SU-DHL-6 (cell line): ENCODE measurements around the gene DYNC2H1.
"Not testable (repeated sequence)": the region's sequence is repeated elsewhere in the genome, so short reads cannot be mapped to it uniquely, and the experiment has no call there.

Source experiments
- H2AFZ ChIP-seq: fragments of 200-600 bp; sonication (generic); 2 replicates; pipeline ENCODE4 v1.6.1; 2014; ENCODE audit warnings: low read depth, mild to moderate bottlenecking, moderate library complexity, mixed read lengths, antibody characterized with exemption, low read length; ENCODE audit not compliant: severe bottlenecking
- H3F3A ChIP-seq: fragments of 200-600 bp; shearing (Covaris generic); 2 replicates; pipeline ENCODE4 v1.6.0; 2016; ENCODE audit warnings: antibody characterized with exemption, mild to moderate bottlenecking; ENCODE audit not compliant: insufficient read depth
- H3K27ac ChIP-seq: fragments of 200-600 bp; sonication (generic); 2 replicates; pipeline ENCODE4 v1.5.1; 2016; ENCODE audit warnings: low read depth, mild to moderate bottlenecking, low read length, moderate library complexity, mixed read lengths
- H3K27me3 ChIP-seq: fragments of 200-600 bp; sonication (generic), shearing (Covaris generic); 2 replicates; pipeline ENCODE4 v1.6.0; 2014; ENCODE audit warnings: mild to moderate bottlenecking, low read length
- H3K36me3 ChIP-seq: fragments of 200-600 bp; sonication (generic); 2 replicates; pipeline ENCODE4 v1.6.1; 2014; ENCODE audit warnings: mild to moderate bottlenecking, low read length, mixed read lengths
- H3K4me2 ChIP-seq: fragments of 300-600, 200-600 bp; shearing (Covaris generic), sonication (generic); 2 replicates; pipeline ENCODE4 v1.6.0; 2014; ENCODE audit warnings: low read length, low read depth, mild to moderate bottlenecking; ENCODE audit not compliant: poor library complexity, severe bottlenecking
- H3K4me3 ChIP-seq: fragments of 200-600 bp; sonication (generic); 2 replicates; pipeline ENCODE4 v1.5.1; 2014; ENCODE audit warnings: antibody characterized with exemption, low read length, mild to moderate bottlenecking, mixed read lengths; ENCODE audit not compliant: insufficient read depth, poor library complexity, severe bottlenecking
- H3K79me2 ChIP-seq: fragments of 200-600 bp; sonication (generic); 2 replicates; pipeline ENCODE4 v1.6.1; 2014; ENCODE audit warnings: mild to moderate bottlenecking, low read length, moderate library complexity; ENCODE audit not compliant: insufficient read depth
- H3K9ac ChIP-seq: fragments of 200-600 bp; sonication (generic); 2 replicates; pipeline ENCODE4 v1.7.0; 2014; ENCODE audit warnings: mild to moderate bottlenecking, low read length
- H3K9me2 ChIP-seq: fragments of 200-600 bp; sonication (generic); replicated peaks from 2 replicates; pipeline ENCODE4 v1.6.1; 2014; ENCODE audit warnings: low read length; ENCODE audit not compliant: insufficient read depth
- H3K9me3 ChIP-seq: fragments of 200-600 bp; sonication (generic); 2 replicates; pipeline ENCODE4 v1.6.1; 2014; ENCODE audit warnings: low read length, mixed read lengths; ENCODE audit not compliant: insufficient read depth
- H4K20me1 ChIP-seq: fragments of 200-600 bp; sonication (generic); 2 replicates; pipeline ENCODE4 v1.6.1; 2014; ENCODE audit warnings: low read depth, mild to moderate bottlenecking, antibody characterized with exemption, low read length, moderate library complexity, mixed read lengths
- EZH2phosphoT487 ChIP-seq: fragments of 200-600 bp; sonication (generic), shearing (Covaris generic); conservative IDR thresholded peaks from 2 replicates; pipeline ENCODE4 v1.6.1; 2018; ENCODE audit warnings: mild to moderate bottlenecking, antibody characterized with exemption, low read length, moderate library complexity, mixed read lengths
- TF ChIP-seq, protein P1 (sequence below): fragments of 200-600 bp; sonication (generic); IDR thresholded peaks from one replicate; pipeline ENCODE4 v1.5.1; 2017; ENCODE audit warnings: antibody characterized with exemption, mild to moderate bottlenecking, low read length, moderate library complexity; ENCODE audit not compliant: insufficient read depth, poor library complexity, severe bottlenecking

Gene DYNC2H1

GRCh38 chr11:103370076-103370475 is 260.9 kb downstream of the DYNC2H1 start:
- no peak overlapping the region for H3K4me2 ChIP-seq
- H3K9ac ChIP-seq: no peak overlapping the region
- no peak overlapping the region for H3K4me3 ChIP-seq
- no peaks in the 10 kb centered on the region for H3K27me3 ChIP-seq
- H3K9me3 ChIP-seq: no peaks in the 10 kb centered on the region
- H3F3A ChIP-seq: no peaks in the 10 kb centered on the region
- H3K79me2 ChIP-seq: no peaks in the 10 kb centered on the region
- H2AFZ ChIP-seq: no peak overlapping the region
- no peaks in the 10 kb centered on the region for H3K36me3 ChIP-seq
- TF ChIP-seq, protein P1, sequence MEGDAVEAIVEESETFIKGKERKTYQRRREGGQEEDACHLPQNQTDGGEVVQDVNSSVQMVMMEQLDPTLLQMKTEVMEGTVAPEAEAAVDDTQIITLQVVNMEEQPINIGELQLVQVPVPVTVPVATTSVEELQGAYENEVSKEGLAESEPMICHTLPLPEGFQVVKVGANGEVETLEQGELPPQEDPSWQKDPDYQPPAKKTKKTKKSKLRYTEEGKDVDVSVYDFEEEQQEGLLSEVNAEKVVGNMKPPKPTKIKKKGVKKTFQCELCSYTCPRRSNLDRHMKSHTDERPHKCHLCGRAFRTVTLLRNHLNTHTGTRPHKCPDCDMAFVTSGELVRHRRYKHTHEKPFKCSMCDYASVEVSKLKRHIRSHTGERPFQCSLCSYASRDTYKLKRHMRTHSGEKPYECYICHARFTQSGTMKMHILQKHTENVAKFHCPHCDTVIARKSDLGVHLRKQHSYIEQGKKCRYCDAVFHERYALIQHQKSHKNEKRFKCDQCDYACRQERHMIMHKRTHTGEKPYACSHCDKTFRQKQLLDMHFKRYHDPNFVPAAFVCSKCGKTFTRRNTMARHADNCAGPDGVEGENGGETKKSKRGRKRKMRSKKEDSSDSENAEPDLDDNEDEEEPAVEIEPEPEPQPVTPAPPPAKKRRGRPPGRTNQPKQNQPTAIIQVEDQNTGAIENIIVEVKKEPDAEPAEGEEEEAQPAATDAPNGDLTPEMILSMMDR: no peak
- TF ChIP-seq EZH2phosphoT487: no peak
- no peaks in the 10 kb centered on the region for H3K9me2 ChIP-seq
- no peak overlapping the region for H3K27ac ChIP-seq
- no peaks in the 10 kb centered on the region for H4K20me1 ChIP-seq

- Histone ChIP-seq H3K4me2 (no peak overlapping the region), H3K36me3 (no peaks in the 10 kb centered on the region), H3K79me2 (no peaks in the 10 kb centered on the region), H3K27ac (no peak overlapping the region), H4K20me1 (no peaks in the 10 kb centered on the region), H3K9me3 (no peaks in the 10 kb centered on the region), H3K4me3 (no peak overlapping the region), H3K27me3 (no peaks in the 10 kb centered on the region), H2AFZ (no peak overlapping the region), H3K9ac (no peak overlapping the region), H3K9me2 (no peaks in the 10 kb centered on the region), H3F3A (no peaks in the 10 kb centered on the region)
- no peak for TF ChIP-seq EZH2phosphoT487
- TF ChIP-seq, protein P1: no peak
Measured at GRCh38 chr11:103372906-103373305, 263.7 kb downstream of the DYNC2H1 start.

DNA sequence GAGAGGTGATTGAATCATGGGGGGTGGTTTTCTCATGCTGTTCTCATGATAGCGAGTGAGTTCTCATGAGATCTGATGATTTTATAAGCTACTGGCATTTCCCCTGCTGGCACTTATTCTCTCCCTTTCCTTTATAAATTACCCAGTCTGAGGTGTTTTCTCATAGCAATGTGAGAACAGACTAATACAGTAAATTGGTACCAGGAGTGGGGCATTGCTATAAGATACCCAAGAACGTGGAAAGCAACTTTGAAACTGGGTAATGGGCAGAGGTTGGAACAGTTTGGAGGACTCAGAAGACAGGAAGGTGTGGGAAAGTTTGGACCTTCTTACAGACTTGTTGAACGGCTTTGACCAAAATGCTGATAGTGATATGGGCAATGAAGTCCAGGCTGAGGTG is 265.0 kb downstream of the DYNC2H1 start:
- not testable (repeated sequence) for H3K27me3 ChIP-seq, H3K27ac ChIP-seq, H3K79me2 ChIP-seq, H3K36me3 ChIP-seq, H3F3A ChIP-seq, H3K9me3 ChIP-seq, H4K20me1 ChIP-seq, H3K9ac ChIP-seq, H2AFZ ChIP-seq, H3K4me2 ChIP-seq, H3K4me3 ChIP-seq, H3K9me2 ChIP-seq

DNA sequence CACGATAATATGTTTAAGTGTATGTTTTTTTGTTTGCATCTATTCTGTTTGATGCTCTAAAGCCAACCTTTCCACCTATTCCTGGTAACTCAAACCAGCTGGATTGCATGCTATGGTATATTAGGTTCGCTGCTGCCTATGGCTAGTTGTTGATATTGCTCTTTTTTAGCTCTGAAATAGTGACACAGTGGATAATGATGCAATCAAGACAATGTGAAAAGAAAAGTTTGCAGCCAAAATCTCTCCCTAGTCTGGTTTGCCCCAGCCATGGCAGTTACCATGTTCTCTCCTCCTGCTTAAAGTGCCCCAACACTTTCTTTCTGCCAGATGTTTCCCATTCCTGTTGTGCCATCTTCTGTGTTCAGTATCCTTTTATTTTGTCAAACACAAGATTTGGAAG is 269.7 kb downstream of the DYNC2H1 start:
- Histone ChIP-seq H3K36me3 (no peaks in the 10 kb centered on the region), H3K79me2 (no peaks in the 10 kb centered on the region), H3F3A (no peaks in the 10 kb centered on the region), H3K9ac (no peak overlapping the region), H3K27ac (no peak overlapping the region), H4K20me1 (no peaks in the 10 kb centered on the region), H3K27me3 (no peaks in the 10 kb centered on the region), H3K4me2 (no peak overlapping the region), H2AFZ (no peak overlapping the region), H3K9me2 (no peaks in the 10 kb centered on the region), H3K4me3 (no peak overlapping the region), H3K9me3 (no peaks in the 10 kb centered on the region)
- TF ChIP-seq, protein P1: no peak
- TF ChIP-seq EZH2phosphoT487: no peak
